Mucosa of descending colon (tissue), 3 donors: ENCODE measurements around the gene ARPC1A. TPM values are rescaled to one million over a fixed set of nuclear protein-coding genes. Genes with fewer than 3 reads are reported as not detected.

ENCODE experiments used
- ATAC-seq: fragments of 200-7000 bp; cut with Tn5 transposase; one replicate; pipeline ENCODE4 v1.9.1; 2020; ENCODE audit warnings: mild to moderate bottlenecking, moderate library complexity
- DNase-seq, 3 donors: peaks; one replicate each; pipeline ENCODE4 v3.0.0-alpha.2; 2020
- H3K36me3 ChIP-seq: fragments of 200-600 bp; one replicate; pipeline ENCODE4 v1.8.0; 2021; ENCODE audit warnings: low read depth, mild to moderate bottlenecking
- H3K4me1 ChIP-seq: fragments of 200-600 bp; one replicate; pipeline ENCODE4 v1.8.0; 2021; ENCODE audit warnings: low read depth, mild to moderate bottlenecking
- H3K4me3 ChIP-seq: fragments of 200-600 bp; one replicate; pipeline ENCODE4 v1.8.0; 2021; ENCODE audit warnings: mild to moderate bottlenecking
- H3K9me3 ChIP-seq: fragments of 200-600 bp; one replicate; pipeline ENCODE4 v1.8.0; 2021; ENCODE audit warnings: mild to moderate bottlenecking
- CTCF ChIP-seq: fragments of 200-600 bp; IDR thresholded peaks from one replicate; pipeline ENCODE4 v1.8.0; 2022; ENCODE audit warnings: antibody characterized with exemption, mild to moderate bottlenecking
- intact Hi-C, 2 donors: fragments of 100-400 bp; cut with DNase I in 1 of 2; cut with micrococcal nuclease in 1 of 2; formaldehyde crosslinking; loops; one replicate each; pipeline versions ENCODE4 v1.11.0 to v1.11.1; 2022; cut with DNase I, micrococcal nuclease
- total RNA-seq, 3 donors: library from RNA; stranded (reverse); fragmentation: NEBNext Ultra II Directional in 2 of 3; extraction: Animal tissue kit (Norgen Biotek cat#: 25700) in 2 of 3; gene quantifications; one replicate each; pipeline versions ENCODE4 v1.2.1 to v1.2.4, GENCODE V29; 2021 to 2023
- donor health status: DM: no; HTN: no; CAD: no; lungs with moderate emphysema.
- donor health status: DM: no; HTN: no; CAD: no.
- donor health status: DM: no; HTN: yes; CAD: no.

Gene ARPC1A
- total RNA-seq, 3 donors from 2014 or later = 142 to 158 (median 157) TPM

GRCh38 chr7:99380823-99381663 is 55.3 kb downstream of the ARPC1A start:
- no peak overlapping the region for H3K4me3 ChIP-seq
- H3K4me1 ChIP-seq = peaks cover 35% of the 10 kb centered on the region
- no peaks in the 10 kb centered on the region for H3K9me3 ChIP-seq
- TF ChIP-seq CTCF = no peak
- peak; percentile 59 to 85 (median 60) for DNase-seq
- intact Hi-C loops = no loop called here
- ATAC-seq = peak; percentile 59
- no peaks in the 10 kb centered on the region for H3K36me3 ChIP-seq

GRCh38 chr7:99381664-99382075 is 56.0 kb downstream of the ARPC1A start:
- no peaks in the 10 kb centered on the region for H3K9me3 ChIP-seq
- peaks cover 29% of the 10 kb centered on the region for H3K4me1 ChIP-seq
- no peak for ATAC-seq
- H3K4me3 ChIP-seq = no peak overlapping the region
- H3K36me3 ChIP-seq = no peaks in the 10 kb centered on the region
- DNase-seq = no peak
- TF ChIP-seq CTCF = no peak
- intact Hi-C loops = no loop called here

DNA sequence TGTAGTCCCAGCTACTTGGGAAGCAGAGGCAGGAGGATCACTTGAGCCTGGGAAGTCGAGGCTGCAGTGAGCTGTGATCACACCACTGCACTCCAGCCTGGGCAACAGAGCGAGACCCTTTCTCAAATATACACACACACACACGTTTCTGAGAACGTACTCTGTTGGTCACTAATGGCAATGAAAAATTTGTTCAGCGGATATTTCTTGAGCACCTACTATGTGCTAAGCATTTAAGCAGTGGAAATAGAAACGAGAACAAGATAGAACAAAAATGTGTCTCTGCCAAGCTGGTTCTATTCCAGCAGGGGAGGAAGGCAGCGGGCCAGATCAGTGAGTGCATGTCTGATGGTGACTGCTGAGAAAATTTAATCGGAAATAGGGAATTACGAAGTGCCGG is 57.5 kb downstream of the ARPC1A start:
- ATAC-seq = no peak

GRCh38 chr7:99383791-99384370 is 58.2 kb downstream of the ARPC1A start:
- ATAC-seq (no peak), DNase-seq (no peak)
- intact Hi-C loops = no loop called here
- H3K4me3 ChIP-seq = no peak overlapping the region
- H3K9me3 ChIP-seq = no peaks in the 10 kb centered on the region
- no peaks in the 10 kb centered on the region for H3K36me3 ChIP-seq
- H3K4me1 ChIP-seq = peaks cover 27% of the 10 kb centered on the region
- TF ChIP-seq CTCF = no peak

More for the DNA sequence above, 57.5 kb downstream of the ARPC1A start:
- H3K4me1 ChIP-seq = peaks cover 28% of the 10 kb centered on the region
- intact Hi-C loops = no loop called here
- DNase-seq = no peak
- H3K9me3 ChIP-seq = no peaks in the 10 kb centered on the region
- TF ChIP-seq CTCF = no peak
- H3K4me3 ChIP-seq = no peak overlapping the region
- no peaks in the 10 kb centered on the region for H3K36me3 ChIP-seq

GRCh38 chr7:99384523-99384922 is 58.8 kb downstream of the ARPC1A start:
- ATAC-seq (no peak), DNase-seq (no peak)
- no peaks in the 10 kb centered on the region for H3K9me3 ChIP-seq
- no peak overlapping the region for H3K4me3 ChIP-seq
- no peaks in the 10 kb centered on the region for H3K36me3 ChIP-seq
- intact Hi-C loops = no loop called here
- no peak for TF ChIP-seq CTCF
- H3K4me1 ChIP-seq = peaks cover 20% of the 10 kb centered on the region
